ENCODE measurements around the gene EHD1. TPM values are rescaled to one million over a fixed set of nuclear protein-coding genes. Genes with fewer than 3 reads are reported as not detected.

EHD1 gene
- total and polyA plus RNA-seq, 2 of the 8 experiments (the other 6 are each of a cell fraction or from before 2014, with no cell fraction given): 31.5 to 42.9 TPM

GRCh38 chr11:64875369-64876228 is 2.8 kb downstream of the EHD1 start:
- H3K4me3 ChIP-seq (ENCODE audit: extremely low read depth in 1 of 4, insufficient read depth in 2 of 4, low read depth in 3 of 4, low read length in 4 of 4): no peak overlapping the region
- H3K9ac ChIP-seq (replicated peaks in 1 of 4; ENCODE audit: extremely low read depth in 1 of 4, low read depth in 3 of 4, low read length in 3 of 4): no peak overlapping the region
- TF ChIP-seq HDAC6 (IDR thresholded peaks at IDR 0.05; ENCODE audit: low read depth, low read length): no peak
- TF ChIP-seq BCL11A (IDR thresholded peaks at IDR 0.05; ENCODE audit: low read depth in 2 of 2, low read length in 2 of 2): no peak
- TF ChIP-seq ZNF274 (IDR thresholded peaks at IDR 0.05; ENCODE audit: borderline replicate concordance, extremely low read depth, low read length): no peak
- TF ChIP-seq SIX5 (IDR thresholded peaks at IDR 0.05; ENCODE audit: low read depth, low read length): no peak
- TF ChIP-seq SP2 (IDR thresholded peaks at IDR 0.05; ENCODE audit: low read length): no peak
- TF ChIP-seq CHD1 (IDR thresholded peaks at IDR 0.05; ENCODE audit: low read depth, low read length): no peak
- TF ChIP-seq MAFK (IDR thresholded peaks at IDR 0.05; ENCODE audit: low read depth, low read length): no peak
- no peak for TF ChIP-seq EGR1 (IDR thresholded peaks at IDR 0.05; ENCODE audit: borderline replicate concordance, low read depth, low read length)
- no peak for TF ChIP-seq TEAD4 (IDR thresholded peaks at IDR 0.05; ENCODE audit: low read depth, low read length)
- TF ChIP-seq JUND (IDR thresholded peaks at IDR 0.05; ENCODE audit: low read length): no peak
- no peak for TF ChIP-seq SRF (IDR thresholded peaks at IDR 0.05; ENCODE audit: low read depth, low read length)
- no peak for TF ChIP-seq KDM5A (IDR thresholded peaks at IDR 0.05; ENCODE audit: low read length)

More at GRCh38 chr11:64875369-64876228, 2.8 kb downstream of the EHD1 start:
- Histone ChIP-seq H2BK5ac (ENCODE audit: low read depth, low read length) (no peak overlapping the region), H3K18ac (ENCODE audit: extremely low read depth, low read length) (no peak overlapping the region), H4K91ac (replicated peaks; ENCODE audit: insufficient read length, low read length) (no peak overlapping the region), H3K79me1 (ENCODE audit: low read depth, low read length) (no peaks in the 10 kb centered on the region), H3K79me2 (ENCODE audit: control insufficient read depth in 1 of 2, insufficient read depth in 2 of 2, low read length in 2 of 2) (no peaks in the 10 kb centered on the region), H2AK5ac (ENCODE audit: low read depth, low read length) (no peak overlapping the region), H3K4me2 (ENCODE audit: insufficient read depth in 1 of 2, low read depth in 2 of 2, low read length in 2 of 2) (no peak overlapping the region), H3K36me3 (ENCODE audit: control insufficient read depth in 2 of 4, insufficient read depth in 4 of 4, low read length in 3 of 4) (no peaks in the 10 kb centered on the region; a peak in 1 of 8 replicates), H3K14ac (ENCODE audit: insufficient read length) (no peak overlapping the region), H4K8ac (ENCODE audit: extremely low read depth, insufficient read depth, low read length) (no peak overlapping the region), H3K27me3 (replicated peaks in 1 of 4; ENCODE audit: control insufficient read depth in 3 of 4, extremely low read depth in 1 of 4, insufficient read depth in 3 of 4, low read length in 3 of 4) (peaks cover 0 to 6% (median 2%) of the 10 kb centered on the region in 4 experiments; a peak in 3 of 7 replicates), H3K9me3 (ENCODE audit: insufficient read depth in 2 of 2, low read depth in 1 of 2, low read length in 1 of 2) (no peaks in the 10 kb centered on the region), H2BK15ac (ENCODE audit: low read length) (no peak overlapping the region), H2BK120ac (replicated peaks; ENCODE audit: low read depth, low read length) (no peak overlapping the region), H2BK12ac (ENCODE audit: low read depth, low read length) (no peak overlapping the region), H4K20me1 (replicated peaks in 1 of 2; ENCODE audit: control insufficient read depth in 1 of 2, insufficient read depth in 2 of 2, low read length in 2 of 2) (no peaks in the 10 kb centered on the region), H2AFZ (ENCODE audit: low read length) (no peak overlapping the region), H3K4me1 (replicated peaks in 1 of 4; ENCODE audit: control insufficient read depth in 3 of 4, insufficient read depth in 4 of 4, low read length in 3 of 4) (peaks cover 0 to 23% (median 11%) of the 10 kb centered on the region in 4 experiments; a peak in 6 of 7 replicates), H3K4ac (replicated peaks; ENCODE audit: insufficient read length, low read depth, low read length) (no peak overlapping the region), H3K23me2 (ENCODE audit: low read depth, low read length) (peaks cover 16% of the 10 kb centered on the region), H3K27ac (ENCODE audit: low read depth, low read length) (no peak overlapping the region), H3K56ac (replicated peaks; ENCODE audit: insufficient read length, low read depth, low read length) (no peak overlapping the region), H4K5ac (ENCODE audit: insufficient read length, low read depth, low read length) (no peak overlapping the region), H3K23ac (ENCODE audit: insufficient read length) (no peak overlapping the region), H2BK20ac (ENCODE audit: low read length) (no peak overlapping the region)
- ChIA-PET CTCF (ENCODE audit: partially characterized antibody) (interaction anchor here (0.7 to 32.2 kb wide), 10 partner anchors 13 to 122 kb away, joined by 3 to 1058 read pairs (median 3); partner anchors contain the start of genes BATF2 and CDC42BPG), POLR2A (ENCODE audit: partially characterized antibody) (interaction anchor here (0.5 to 24.6 kb wide), 5 partner anchors 12 to 629 kb away, joined by 3 to 408 read pairs (median 3); no protein-coding TSS in a partner anchor)
- DNase-seq (ENCODE audit: low read depth in 1 of 2, low spot score in 2 of 2) (no peak), FAIRE-seq (no peak)
- WGBS, 2 experiments (ENCODE audit: extremely low coverage in 1 of 2, insufficient coverage in 1 of 2, insufficient read length in 1 of 2, insufficient replicate concordance in 2 of 2, low coverage in 1 of 2, low lambda C conversion rate in 2 of 2, missing lambda C conversion rate in 1 of 2): 93% methylated on average over 17 of the region's 17 CpGs; no CpG with 5 or more reads in 1 of the 2 experiments
